GM12872 (cell line): Measurements from ENCODE around the gene ZNF431.

Experiments
- TF ChIP-seq, protein P1 (sequence below): IDR thresholded peaks from 3 replicates; pipeline ENCODE4 v1.5.1; 2011; ENCODE audit warnings: low read depth, mild to moderate bottlenecking, low read length, moderate library complexity; ENCODE audit not compliant: insufficient read depth

The ZNF431 gene

DNA sequence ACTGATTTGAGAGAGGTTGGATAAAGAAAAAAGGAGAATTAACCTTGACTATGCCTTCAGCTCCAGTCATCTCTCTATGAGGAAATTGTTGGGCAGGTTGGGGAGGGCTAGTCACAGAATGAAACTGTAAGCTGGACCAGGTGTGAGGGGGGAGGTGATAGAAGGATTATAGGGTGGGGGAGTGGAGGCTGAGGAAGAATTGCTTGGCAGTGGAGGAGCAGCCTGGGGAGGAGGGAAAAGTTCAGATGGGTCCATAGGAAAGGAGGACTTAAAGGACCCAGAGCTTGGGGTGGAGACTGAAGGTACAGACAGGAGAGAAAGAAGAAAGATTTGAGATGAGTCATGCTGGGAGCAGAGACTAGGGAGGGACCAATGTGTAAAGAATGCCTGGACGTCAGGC, 8.2 kb upstream of the ZNF431 start:
- TF ChIP-seq, protein P1, sequence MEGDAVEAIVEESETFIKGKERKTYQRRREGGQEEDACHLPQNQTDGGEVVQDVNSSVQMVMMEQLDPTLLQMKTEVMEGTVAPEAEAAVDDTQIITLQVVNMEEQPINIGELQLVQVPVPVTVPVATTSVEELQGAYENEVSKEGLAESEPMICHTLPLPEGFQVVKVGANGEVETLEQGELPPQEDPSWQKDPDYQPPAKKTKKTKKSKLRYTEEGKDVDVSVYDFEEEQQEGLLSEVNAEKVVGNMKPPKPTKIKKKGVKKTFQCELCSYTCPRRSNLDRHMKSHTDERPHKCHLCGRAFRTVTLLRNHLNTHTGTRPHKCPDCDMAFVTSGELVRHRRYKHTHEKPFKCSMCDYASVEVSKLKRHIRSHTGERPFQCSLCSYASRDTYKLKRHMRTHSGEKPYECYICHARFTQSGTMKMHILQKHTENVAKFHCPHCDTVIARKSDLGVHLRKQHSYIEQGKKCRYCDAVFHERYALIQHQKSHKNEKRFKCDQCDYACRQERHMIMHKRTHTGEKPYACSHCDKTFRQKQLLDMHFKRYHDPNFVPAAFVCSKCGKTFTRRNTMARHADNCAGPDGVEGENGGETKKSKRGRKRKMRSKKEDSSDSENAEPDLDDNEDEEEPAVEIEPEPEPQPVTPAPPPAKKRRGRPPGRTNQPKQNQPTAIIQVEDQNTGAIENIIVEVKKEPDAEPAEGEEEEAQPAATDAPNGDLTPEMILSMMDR = no peak

DNA sequence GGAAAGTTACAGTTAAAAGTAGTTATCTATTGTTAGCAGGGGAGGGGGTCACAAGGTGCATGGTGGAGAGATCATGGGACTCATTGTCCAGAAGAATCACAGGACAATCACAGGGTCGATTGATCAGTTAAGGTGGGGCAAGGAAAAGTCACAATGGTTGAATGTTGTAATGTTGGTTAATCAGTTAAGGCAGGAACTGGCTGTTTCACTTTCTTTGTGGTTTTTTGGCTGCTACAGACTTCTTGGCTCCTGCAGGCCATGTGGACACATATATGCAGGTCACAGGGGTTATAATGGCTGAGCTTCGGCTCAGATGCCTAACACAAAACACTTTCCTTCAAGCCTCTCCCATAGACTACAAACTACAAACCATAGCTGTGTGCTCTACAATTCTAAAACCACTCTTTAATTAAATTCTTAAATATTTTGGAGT, 6.9 kb upstream of the ZNF431 start:
- TF ChIP-seq, protein P1 = no peak

DNA sequence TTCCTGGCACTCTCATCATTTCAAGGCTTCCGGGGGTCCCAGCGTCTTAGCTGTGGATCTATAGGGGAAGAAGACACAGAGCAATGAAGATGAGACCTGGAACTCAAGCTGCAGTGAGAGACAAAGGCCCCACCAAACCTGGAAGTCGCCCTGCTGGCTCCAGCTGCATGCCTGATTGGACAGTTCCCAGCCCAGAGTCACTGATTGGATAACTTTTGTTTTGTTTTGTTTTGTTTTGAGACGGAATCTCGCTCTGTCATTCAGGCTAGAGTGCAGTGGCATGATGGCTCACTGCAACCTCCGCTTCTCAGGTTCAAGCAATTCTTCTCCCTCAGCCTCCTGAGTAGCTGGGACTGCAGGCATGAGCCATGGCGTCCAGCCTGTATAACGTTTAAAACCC, 6.4 kb upstream of the ZNF431 start:
- TF ChIP-seq, protein P1 = no peak

DNA sequence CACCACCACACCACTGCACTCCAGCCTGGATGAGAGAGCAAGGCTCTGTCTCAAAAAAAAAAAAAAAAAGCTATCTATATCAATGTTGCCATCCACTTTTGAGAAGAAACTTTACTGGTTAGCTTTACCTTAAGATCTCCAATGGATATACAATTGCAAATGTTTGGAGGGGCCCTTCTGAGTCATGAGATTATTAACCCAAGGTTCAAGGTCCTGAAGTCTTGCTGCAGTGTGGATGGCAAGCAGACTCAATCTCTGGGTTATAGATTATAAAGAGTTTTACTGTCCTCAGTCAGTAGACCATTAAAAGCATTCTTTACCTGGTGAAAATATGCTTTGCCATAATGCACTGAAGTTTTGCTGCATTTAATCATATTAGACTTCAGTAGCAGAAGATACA, 3.7 kb upstream of the ZNF431 start:
- TF ChIP-seq, protein P1 = no peak

DNA sequence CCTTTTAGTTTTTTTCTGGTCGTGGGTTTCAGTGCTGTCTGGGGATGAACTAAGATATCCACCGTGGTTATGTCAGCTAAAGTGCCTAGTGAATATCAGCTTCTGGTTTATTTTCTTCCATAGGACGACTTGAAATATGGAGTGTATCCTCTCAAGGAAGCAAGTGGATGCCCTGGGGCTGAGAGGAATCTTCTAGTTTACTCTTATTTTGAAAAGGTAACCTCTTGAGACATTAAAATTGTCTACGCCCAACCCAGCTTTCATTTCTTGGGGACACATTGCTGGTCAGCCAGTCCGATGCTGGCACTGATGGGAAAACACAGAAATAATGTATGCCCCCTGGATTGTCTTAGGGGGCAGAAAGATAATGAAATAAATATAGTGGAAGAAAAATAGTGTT, 1.6 kb downstream of the ZNF431 start:
- TF ChIP-seq, protein P1 = no peak

DNA sequence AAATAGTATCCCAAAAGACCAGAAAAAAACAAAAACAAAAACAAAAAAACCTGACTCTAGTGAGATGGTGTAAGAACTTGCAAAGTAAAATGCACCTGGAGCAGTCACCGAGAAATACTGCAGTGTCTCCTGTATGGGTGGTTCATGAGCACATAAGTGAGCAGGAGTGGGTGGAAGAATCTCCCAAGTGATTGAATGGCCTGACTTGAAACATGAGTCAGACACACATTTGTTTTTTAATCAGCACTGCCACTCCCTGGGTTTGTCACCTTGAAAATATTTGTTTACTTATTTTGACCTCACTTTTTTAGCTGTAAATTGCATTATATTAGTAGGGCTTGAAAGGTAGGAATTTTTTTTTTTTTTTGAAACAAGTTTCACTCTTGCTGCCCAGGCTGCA, 2.0 kb downstream of the ZNF431 start:
- TF ChIP-seq, protein P1 = no peak

DNA sequence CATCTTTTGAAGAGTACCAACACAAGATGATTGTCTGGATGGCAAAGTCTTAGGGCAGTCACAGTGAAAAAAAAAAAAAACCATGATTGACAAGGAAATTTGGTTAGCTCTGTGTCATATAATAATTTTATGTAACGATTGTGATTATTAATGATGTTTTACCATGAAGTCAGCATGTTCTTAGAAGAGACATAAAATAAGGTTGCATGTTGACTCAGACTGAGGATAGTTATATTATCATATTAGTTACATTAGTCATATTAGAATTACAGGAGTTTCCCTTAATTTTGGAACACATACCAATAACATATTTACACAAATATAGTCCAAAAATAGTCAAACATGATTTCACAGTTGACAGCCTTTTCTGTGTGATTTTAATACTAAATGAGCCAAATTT, 5.7 kb downstream of the ZNF431 start:
- TF ChIP-seq, protein P1 = no peak

DNA sequence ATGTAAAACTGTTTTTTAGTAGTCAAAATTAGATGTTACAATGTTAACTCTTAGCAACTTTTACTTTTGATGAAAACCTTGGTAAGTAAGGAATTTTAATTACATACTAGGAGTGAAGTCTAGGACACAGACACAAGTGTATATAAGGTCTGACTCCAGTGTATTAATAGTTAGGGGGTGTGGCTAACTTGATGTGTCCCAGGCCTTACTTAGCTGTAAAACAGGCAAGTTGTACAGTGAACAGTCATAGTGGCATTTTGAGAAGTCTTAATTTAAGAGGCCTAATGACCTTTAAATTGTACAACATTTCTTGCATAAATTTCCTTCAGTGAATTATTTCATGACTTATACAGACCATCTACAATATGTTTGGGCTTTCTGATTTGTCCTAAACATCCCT, 6.8 kb downstream of the ZNF431 start:
- TF ChIP-seq, protein P1 = no peak
